Choroid plexus epithelial cell (primary cell): ENCODE data around the gene ST6GALNAC6.
A peak's percentile ranks its signal among the peaks of the same experiment; 100 is the strongest.

Experiments
- DNase-seq: peaks from one replicate; pipeline ENCODE4 v3.0.0-alpha.2; 2010; ENCODE audit warnings: low read depth
- H3K4me3 ChIP-seq: 2 replicates; pipeline ENCODE4 v1.5.1; 2011; ENCODE audit warnings: low read depth, mild to moderate bottlenecking, control low read depth, low read length, moderate library complexity
- TF ChIP-seq, protein P1 (sequence below): conservative IDR thresholded peaks from 2 replicates; pipeline ENCODE4 v1.5.1; 2011; ENCODE audit warnings: low read depth, mild to moderate bottlenecking, control low read depth, inconsistent platforms, low read length, moderate library complexity

Gene ST6GALNAC6

DNA sequence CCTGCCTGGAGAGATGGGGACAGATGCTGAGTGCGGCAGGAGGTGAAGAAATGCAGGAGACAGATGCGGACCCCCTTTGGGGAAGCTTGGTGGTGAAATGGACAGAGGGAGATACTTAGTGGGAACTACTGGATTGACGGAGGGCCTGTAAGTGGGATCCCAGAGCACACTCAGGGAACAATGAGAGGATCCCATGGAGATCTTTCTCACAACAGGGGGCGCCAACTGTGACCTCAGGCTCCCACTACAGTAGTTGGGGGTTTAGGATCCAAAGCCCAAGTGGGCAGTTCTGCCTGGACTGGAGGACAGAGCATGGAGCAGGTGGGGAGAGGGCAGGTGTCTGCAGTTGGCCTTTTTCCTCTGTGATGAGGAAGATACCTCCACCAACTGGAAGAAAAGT lies 34.8 kb upstream of the ST6GALNAC6 start:
- DNase-seq, result no peak
- TF ChIP-seq, protein P1, sequence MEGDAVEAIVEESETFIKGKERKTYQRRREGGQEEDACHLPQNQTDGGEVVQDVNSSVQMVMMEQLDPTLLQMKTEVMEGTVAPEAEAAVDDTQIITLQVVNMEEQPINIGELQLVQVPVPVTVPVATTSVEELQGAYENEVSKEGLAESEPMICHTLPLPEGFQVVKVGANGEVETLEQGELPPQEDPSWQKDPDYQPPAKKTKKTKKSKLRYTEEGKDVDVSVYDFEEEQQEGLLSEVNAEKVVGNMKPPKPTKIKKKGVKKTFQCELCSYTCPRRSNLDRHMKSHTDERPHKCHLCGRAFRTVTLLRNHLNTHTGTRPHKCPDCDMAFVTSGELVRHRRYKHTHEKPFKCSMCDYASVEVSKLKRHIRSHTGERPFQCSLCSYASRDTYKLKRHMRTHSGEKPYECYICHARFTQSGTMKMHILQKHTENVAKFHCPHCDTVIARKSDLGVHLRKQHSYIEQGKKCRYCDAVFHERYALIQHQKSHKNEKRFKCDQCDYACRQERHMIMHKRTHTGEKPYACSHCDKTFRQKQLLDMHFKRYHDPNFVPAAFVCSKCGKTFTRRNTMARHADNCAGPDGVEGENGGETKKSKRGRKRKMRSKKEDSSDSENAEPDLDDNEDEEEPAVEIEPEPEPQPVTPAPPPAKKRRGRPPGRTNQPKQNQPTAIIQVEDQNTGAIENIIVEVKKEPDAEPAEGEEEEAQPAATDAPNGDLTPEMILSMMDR, result no peak

DNA sequence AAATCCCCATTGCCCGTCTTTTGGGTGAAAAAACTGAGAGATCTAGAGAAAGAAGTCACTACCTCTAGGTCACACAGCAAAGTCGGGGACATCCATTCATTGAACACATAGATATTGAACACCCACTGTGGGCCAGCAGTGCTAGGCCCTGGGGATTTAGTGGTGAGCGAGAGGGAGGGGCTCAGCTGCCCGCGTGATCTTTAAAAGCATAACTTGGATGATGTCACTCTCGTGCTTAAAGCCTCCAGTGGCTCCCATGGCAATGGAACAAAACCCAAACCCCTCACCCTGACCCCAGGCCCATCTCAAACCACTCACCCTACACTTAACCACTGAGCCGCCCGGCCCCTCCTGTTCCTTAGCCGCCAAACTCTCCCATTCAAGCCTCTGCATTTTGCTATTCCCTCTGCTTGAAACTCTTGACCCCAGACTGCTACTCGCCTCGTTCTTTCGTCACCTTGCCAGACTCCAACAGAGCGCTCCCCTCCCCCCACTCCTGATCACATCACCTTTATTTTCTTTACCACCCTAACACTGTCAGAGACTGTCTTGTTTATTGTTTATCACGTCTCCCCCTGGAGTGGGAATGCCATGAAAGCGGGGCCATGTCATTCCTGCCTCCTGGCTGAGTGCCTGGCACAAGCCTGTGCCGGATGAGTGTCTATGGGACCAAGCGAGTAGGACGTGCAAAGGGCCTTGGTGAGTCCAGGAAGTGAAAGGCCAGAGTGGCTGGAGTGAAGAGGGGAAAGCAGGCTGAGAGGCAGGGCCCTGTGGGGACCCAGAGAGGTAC lies 31.9 kb upstream of the ST6GALNAC6 start:
- DNase-seq, result peak; percentile 90
- H3K4me3 ChIP-seq, result peak overlapping the region; percentile 66
- TF ChIP-seq, protein P1, result no peak

More for the DNA sequence above, 34.8 kb upstream of the ST6GALNAC6 start:
- H3K4me3 ChIP-seq, result no peak overlapping the region

DNA sequence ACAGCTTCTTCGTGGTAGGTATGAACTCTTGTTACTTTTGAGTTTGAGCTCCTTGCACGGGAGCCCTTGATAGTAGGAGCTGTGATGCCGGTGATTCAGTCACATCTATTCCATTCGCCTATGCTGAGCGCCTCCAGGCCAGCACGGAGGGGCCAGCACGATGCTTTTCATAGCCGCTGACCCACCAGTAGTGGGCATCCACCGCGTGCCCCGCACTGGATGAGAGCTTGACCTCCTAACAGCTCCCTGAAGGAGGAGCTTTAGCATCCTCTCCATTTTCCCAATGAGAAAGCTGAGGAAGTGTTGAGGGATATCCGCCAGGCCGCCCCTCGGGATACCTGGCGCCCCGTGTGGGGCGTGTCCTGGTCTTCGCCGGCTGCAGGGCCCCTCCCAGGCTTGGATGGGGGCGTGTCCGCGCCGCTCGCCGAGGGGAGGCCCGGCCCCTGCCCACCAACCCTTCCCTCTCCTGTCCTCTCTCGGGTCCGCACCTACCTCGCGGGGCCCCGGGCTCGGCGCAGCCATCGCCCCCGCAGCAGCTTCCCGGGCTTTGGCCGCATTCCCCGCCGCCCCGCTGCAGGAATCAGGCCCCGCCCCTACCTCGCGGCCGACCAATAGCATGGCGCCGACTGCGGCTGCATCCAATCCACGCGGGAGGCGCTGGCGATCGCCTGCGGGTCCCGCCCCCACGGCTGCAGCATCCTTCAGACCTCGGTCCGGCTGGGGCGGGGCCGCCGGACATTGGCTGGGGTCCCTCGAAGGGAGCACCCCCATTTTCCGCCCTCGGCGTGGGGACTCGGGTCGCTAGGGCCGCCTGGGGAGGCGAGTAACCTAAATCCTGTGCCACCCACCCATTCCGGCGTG lies 31.1 kb upstream of the ST6GALNAC6 start, which contains the start of gene PIP5KL1:
TSS of gene PIP5KL1 (minus strand) at position 547 of the 861 bp plus-strand sequence. CDS start at position 522, 25 bp downstream.
- TF ChIP-seq, protein P1, result peak; percentile 25
- peak within 1 kb of the TSS; percentile 66 for H3K4me3 ChIP-seq
- DNase-seq, result peak; percentile 88

DNA sequence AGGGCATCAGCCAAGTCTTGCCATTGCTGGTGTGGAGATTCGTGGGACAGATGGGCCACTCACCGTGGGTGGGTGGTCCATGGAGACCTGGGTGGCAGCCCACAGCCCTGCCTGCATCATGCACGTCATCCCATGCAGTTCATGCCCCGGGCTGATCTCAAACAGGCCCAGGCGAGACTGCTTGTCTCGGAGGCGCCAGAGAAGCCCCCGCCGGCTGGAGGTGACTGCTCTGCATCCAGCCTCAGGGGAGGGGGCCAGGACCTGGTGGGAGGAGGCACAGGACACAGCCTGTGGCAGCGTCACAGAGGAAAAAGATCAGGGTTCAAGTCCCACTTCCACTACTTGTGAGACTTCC lies 30.2 kb upstream of the ST6GALNAC6 start:
- TF ChIP-seq, protein P1, result no peak
- no peak for DNase-seq
- no peak overlapping the region for H3K4me3 ChIP-seq

DNA sequence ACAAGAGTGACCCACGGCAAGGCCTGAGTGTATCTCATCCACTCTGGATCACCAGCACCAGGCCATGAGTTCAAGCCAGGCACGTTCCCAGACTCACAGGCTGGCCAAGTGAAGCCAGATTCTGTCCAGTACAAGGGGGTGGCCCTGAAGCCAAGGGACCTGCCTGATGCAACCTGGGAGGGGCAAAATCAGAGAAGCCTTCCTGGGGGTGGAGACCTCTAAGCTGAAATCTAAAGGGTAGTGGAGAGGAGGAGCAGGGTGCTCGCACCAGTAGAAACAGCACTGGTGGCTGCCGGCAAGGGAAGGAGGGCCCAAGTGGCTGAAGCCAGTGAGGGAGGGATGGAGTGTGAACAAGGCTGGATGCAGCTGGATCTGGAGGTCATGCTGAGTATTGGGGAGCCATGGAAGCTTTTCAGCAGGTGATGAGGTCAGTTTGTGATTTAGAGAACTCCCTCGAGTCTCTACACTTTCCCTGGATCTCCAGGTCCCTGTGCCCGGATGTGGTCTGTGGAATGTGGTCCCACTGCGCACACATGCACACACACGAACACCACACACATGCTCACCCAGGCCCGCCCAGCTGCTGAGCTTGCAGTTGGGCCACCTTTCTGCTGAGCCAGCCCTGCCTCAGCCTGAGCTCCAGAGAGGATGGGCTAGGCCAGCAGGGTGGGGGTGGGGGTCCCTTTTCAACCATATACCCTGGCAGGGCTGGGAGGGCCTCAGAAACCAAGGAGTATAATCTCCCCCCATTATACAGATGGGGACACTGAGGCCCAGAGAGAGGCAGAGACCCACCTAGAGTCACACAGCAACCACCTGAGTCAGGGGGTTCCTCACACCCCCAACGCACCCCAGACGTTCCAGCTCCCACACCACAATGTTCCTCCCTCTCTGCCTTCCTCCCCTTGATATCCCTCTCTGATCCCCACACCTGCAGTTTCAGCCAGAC lies 29.5 kb upstream of the ST6GALNAC6 start:
- no peak overlapping the region for H3K4me3 ChIP-seq
- DNase-seq, result no peak
- TF ChIP-seq, protein P1, result no peak

DNA sequence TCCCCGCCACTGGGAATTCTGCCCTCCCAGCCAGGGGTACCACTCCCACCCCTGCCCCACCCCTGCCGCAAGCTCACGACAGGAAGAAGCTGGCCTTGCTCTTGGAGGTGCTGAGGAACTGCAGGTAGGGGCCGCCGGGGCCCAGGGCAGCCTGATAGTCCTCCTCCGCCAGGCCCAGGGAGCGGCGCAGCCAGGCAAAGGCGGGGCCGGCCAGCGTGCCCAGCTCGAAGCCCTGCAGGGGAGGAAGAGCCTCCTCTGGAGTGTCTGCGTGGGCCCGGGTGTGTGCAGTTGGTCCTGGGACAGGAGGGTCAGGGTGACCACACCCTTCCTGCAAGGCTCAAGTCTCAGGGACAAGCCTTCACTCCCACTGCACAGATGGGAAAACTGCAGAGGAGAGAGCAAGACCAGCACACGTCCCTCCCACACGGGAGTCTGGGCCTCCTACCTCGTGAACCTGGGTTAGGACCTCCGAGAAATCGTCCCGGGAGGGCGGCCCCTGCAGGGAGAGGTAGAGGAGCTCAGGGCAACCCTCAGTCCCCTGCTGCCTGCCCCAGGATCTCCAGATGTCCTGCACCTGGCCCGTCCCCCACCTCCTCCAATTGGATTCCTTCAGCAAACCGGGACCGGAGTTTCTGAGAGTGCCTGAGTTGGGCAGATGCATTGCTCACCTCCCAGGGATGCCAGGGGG lies 28.7 kb upstream of the ST6GALNAC6 start:
- DNase-seq, result no peak
- H3K4me3 ChIP-seq, result no peak overlapping the region
- TF ChIP-seq, protein P1, result no peak
